OCI-LY7 (cell line): Measurements from ENCODE around the gene ZCCHC8. TPM values are rescaled to one million over a fixed set of nuclear protein-coding genes. Genes with fewer than 3 reads are reported as not detected.

Experiments
- BruUV-seq: library from RNA; stranded (reverse); fragments of 400-500 nt; replicated peaks from 2 replicates; lab custom pipeline; 2021; lab: Mats Ljungman, UMichigan
- CTCF ChIA-PET: fragments of 300-600 bp; sonication (Branson Sonifier 250); formaldehyde crosslinking; loops from one replicate; lab custom pipeline; 2022; ENCODE audit warnings: antibody characterized with exemption; ENCODE audit not compliant: unreplicated experiment; lab: Charles Lee
- POLR2A ChIA-PET: fragments of 300-600 bp; sonication (Branson Sonifier 250); formaldehyde crosslinking; loops from one replicate; lab custom pipeline; 2022; ENCODE audit warnings: antibody characterized with exemption; lab: Charles Lee
- DNase-seq: peaks from one replicate; pipeline ENCODE4 v3.0.0-alpha.2; 2015; ENCODE audit warnings: low spot score
- H2AFZ ChIP-seq: fragments of 200-600 bp; sonication (generic), shearing (Covaris generic); 2 replicates; pipeline ENCODE4 v1.6.1; 2014; ENCODE audit warnings: mild to moderate bottlenecking, antibody characterized with exemption, low read length, moderate library complexity
- H3K27ac ChIP-seq: fragments of 200-600 bp; sonication (generic); 2 replicates; pipeline ENCODE4 v1.5.1; 2014; ENCODE audit warnings: mixed run types, low read depth, mild to moderate bottlenecking, moderate library complexity, low read length, inconsistent platforms; ENCODE audit not compliant: poor library complexity, severe bottlenecking
- H3K36me3 ChIP-seq: fragments of 200-600 bp; sonication (generic); 2 replicates; pipeline ENCODE4 v1.6.1; 2014; ENCODE audit warnings: mild to moderate bottlenecking, antibody characterized with exemption, low read length, moderate library complexity, mixed read lengths; ENCODE audit not compliant: insufficient read depth
- H3K4me1 ChIP-seq: fragments of 200-600 bp; sonication (generic); 2 replicates; pipeline ENCODE4 v1.5.1; 2014; ENCODE audit warnings: mild to moderate bottlenecking, low read length; ENCODE audit not compliant: insufficient read depth, poor library complexity, severe bottlenecking
- H3K4me2 ChIP-seq: fragments of 200-600 bp; sonication (generic); 2 replicates; pipeline ENCODE4 v1.6.1; 2014; ENCODE audit warnings: mild to moderate bottlenecking, low read length
- H3K4me3 ChIP-seq: fragments of 200-600 bp; sonication (generic); 2 replicates; pipeline ENCODE4 v1.5.1; 2014; ENCODE audit warnings: mild to moderate bottlenecking, low read depth, low read length; ENCODE audit not compliant: poor library complexity, severe bottlenecking
- H3K79me2 ChIP-seq: fragments of 200-600 bp; sonication (generic); 2 replicates; pipeline ENCODE4 v1.6.1; 2016; ENCODE audit warnings: low read depth, mild to moderate bottlenecking, low read length, moderate library complexity, mixed read lengths; ENCODE audit not compliant: insufficient read depth
- H3K9me2 ChIP-seq: fragments of 200-600 bp; sonication (generic); 2 replicates; pipeline ENCODE4 v1.6.1; 2016; ENCODE audit warnings: mild to moderate bottlenecking, low read length, mixed read lengths; ENCODE audit not compliant: insufficient read depth
- H3K9me3 ChIP-seq: fragments of 200-600 bp; sonication (generic); 2 replicates; pipeline ENCODE4 v1.6.1; 2014; ENCODE audit warnings: mild to moderate bottlenecking, mixed run types, low read length, mixed read lengths
- H4K20me1 ChIP-seq: fragments of 200-600 bp; sonication (generic); 2 replicates; pipeline ENCODE4 v1.6.1; 2014; ENCODE audit warnings: mild to moderate bottlenecking, antibody characterized with exemption, low read length, moderate library complexity, mixed read lengths; ENCODE audit not compliant: insufficient read depth
- EZH2phosphoT487 ChIP-seq: fragments of 200-600 bp; sonication (generic); IDR thresholded peaks from 2 replicates; pipeline ENCODE4 v1.6.1; 2018; ENCODE audit warnings: low read depth, borderline replicate concordance, mild to moderate bottlenecking, mixed run types, antibody characterized with exemption, low read length, moderate library complexity, mixed read lengths
- intact Hi-C: fragments of 100-400 bp; cut with micrococcal nuclease; formaldehyde crosslinking; loops from one replicate; pipeline ENCODE4 v1.10.0; 2022; ENCODE audit not compliant: unreplicated experiment
- total RNA-seq, 2 experiments: library from RNA; depleted of rRNA in 1 of 2; stranded (reverse); fragments of >200 nt in 1 of 2; shearing (Covaris generic) in 1 of 2; gene quantifications; 2 replicates each; pipeline ENCODE4 v1.2.3, GENCODE V29; 2014 to 2022
- TF ChIP-seq, protein P1 (sequence below): fragments of 200-600 bp; sonication (generic); conservative IDR thresholded peaks from 2 replicates; pipeline ENCODE4 v1.5.1; 2014; ENCODE audit warnings: mild to moderate bottlenecking, antibody characterized with exemption, low read length, moderate library complexity, mixed read lengths

Gene ZCCHC8
- total RNA-seq, 2 experiments from 2014 or later: 46.9 to 68.6 TPM

DNA sequence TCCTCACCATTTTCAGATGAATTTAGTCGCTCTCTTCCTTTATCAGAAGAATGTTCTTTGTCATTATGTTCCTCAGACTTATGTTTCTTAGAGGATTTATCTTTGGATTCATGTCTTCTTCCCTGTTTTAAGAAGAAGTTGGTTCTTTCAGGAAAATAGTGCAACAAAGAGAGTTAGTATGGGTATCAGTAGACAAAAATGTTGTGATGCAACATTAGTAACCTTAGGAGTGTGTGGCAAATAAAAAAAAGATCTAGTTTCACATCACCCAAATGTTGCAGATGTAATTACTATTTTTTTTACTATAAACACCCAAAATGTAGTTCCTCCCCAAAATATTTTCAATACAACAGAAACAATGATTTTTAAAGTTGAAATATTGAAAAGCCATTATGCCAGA lies 18.2 kb upstream of the ZCCHC8 start:
- Histone ChIP-seq H3K4me2 (no peak overlapping the region), H3K36me3 (peaks cover 100% of the 10 kb centered on the region), H3K4me3 (no peak overlapping the region), H3K4me1 (peaks cover 27% of the 10 kb centered on the region), H3K9me3 (no peaks in the 10 kb centered on the region), H3K79me2 (peaks cover 91% of the 10 kb centered on the region), H3K27ac (no peak overlapping the region), H2AFZ (no peak overlapping the region), H3K9me2 (no peaks in the 10 kb centered on the region), H4K20me1 (peaks cover 51% of the 10 kb centered on the region)
- CTCF ChIA-PET: no interaction called here
- POLR2A ChIA-PET: interaction anchor here (0.5 to 1.4 kb wide), 3 partner anchors 20 to 119 kb away, joined by 3 to 6 read pairs (median 3); no protein-coding TSS in a partner anchor
- no TSS peak for BruUV-seq
- no peak for DNase-seq
- TF ChIP-seq, protein P1, sequence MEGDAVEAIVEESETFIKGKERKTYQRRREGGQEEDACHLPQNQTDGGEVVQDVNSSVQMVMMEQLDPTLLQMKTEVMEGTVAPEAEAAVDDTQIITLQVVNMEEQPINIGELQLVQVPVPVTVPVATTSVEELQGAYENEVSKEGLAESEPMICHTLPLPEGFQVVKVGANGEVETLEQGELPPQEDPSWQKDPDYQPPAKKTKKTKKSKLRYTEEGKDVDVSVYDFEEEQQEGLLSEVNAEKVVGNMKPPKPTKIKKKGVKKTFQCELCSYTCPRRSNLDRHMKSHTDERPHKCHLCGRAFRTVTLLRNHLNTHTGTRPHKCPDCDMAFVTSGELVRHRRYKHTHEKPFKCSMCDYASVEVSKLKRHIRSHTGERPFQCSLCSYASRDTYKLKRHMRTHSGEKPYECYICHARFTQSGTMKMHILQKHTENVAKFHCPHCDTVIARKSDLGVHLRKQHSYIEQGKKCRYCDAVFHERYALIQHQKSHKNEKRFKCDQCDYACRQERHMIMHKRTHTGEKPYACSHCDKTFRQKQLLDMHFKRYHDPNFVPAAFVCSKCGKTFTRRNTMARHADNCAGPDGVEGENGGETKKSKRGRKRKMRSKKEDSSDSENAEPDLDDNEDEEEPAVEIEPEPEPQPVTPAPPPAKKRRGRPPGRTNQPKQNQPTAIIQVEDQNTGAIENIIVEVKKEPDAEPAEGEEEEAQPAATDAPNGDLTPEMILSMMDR: no peak
- TF ChIP-seq EZH2phosphoT487: no peak
- intact Hi-C loops: no loop called here

DNA sequence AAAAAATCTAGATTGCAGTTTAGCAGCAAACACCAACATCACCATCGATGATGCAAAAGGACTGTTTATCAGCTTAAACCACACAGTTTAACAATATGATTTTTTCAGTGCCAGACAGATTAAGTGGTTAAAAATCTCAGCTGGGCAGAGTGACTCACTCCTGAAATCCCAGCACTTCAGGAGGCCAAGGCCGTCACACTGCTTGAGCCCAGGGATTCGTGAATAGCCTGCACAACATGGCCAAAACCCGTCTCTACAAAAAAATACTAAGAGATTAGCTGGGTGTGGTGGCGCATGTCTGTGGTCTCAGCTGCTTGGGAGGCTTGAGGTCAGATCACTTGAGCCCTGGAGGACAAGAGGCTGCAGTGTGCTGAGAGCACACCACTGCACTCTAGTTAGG lies 17.1 kb upstream of the ZCCHC8 start:
- intact Hi-C loops: no loop called here
- Histone ChIP-seq H3K4me1 (peaks cover 17% of the 10 kb centered on the region), H2AFZ (no peak overlapping the region), H3K9me2 (no peaks in the 10 kb centered on the region), H3K9me3 (no peaks in the 10 kb centered on the region), H3K79me2 (peaks cover 91% of the 10 kb centered on the region), H3K4me3 (no peak overlapping the region), H4K20me1 (peaks cover 41% of the 10 kb centered on the region), H3K36me3 (peaks cover 99% of the 10 kb centered on the region), H3K4me2 (no peak overlapping the region), H3K27ac (no peak overlapping the region)
- no peak for TF ChIP-seq EZH2phosphoT487
- TF ChIP-seq, protein P1: no peak
- CTCF ChIA-PET: no interaction called here
- POLR2A ChIA-PET: interaction anchor here (0.6 to 1.0 kb wide), 3 partner anchors 9 to 20 kb away, joined by 3 read pairs; partner anchors contain the start of genes KNTC1, RSRC2 and ZCCHC8
- no peak for DNase-seq
- no TSS peak for BruUV-seq

DNA sequence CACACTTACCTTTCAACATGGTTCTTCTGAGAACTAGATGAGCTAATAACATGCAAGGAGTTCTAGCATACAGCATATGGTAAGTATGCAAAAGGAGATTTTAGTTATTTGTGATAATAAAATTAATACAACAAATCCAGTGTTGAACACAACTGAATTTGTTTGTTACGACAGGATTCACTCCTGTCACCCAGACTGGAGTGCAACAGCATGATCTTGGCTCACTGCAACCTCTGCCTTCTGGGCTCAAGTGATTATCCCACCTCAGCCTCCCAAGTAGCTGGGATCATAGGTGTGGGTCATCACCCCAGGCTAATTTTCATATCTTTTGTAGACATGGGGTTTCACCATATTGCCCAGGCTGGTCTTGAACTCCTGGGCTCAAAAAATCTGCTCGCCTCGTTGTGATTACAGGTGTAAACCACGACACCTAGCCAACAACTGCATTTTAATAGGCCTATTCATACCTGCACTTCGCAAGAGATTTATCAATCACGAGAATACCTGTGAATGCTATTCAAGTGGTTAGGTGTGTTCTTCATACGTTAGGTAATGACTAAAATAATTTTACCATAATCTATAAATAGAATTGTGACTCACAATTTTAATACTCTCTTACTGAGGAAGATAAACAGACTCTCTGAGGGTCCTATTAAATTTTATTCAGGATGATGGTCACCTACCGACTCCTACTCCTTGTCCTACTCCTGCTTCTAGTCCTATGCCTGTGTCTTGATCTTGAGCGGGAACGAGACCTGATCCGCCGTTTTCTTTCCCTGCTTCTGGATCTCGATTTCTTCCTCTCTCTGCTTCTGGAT lies 16.0 kb upstream of the ZCCHC8 start:
- H3K79me2 ChIP-seq: peaks cover 91% of the 10 kb centered on the region
- H3K4me3 ChIP-seq: no peak overlapping the region
- no peak overlapping the region for H3K4me2 ChIP-seq
- peaks cover 99% of the 10 kb centered on the region for H3K36me3 ChIP-seq
- H3K9me2 ChIP-seq: no peaks in the 10 kb centered on the region
- no peak for TF ChIP-seq EZH2phosphoT487
- TF ChIP-seq, protein P1: no peak
- ChIA-PET CTCF (no interaction called here), POLR2A (interaction anchor here (1.0 kb wide), 1 partner anchor 16 kb away, joined by 3 read pairs; the partner anchor contains the start of gene ZCCHC8)
- peaks cover 39% of the 10 kb centered on the region; the same call in 1 of the 2 replicates for H4K20me1 ChIP-seq
- peaks cover 5% of the 10 kb centered on the region for H3K4me1 ChIP-seq
- H2AFZ ChIP-seq: no peak overlapping the region
- DNase-seq: no peak
- H3K9me3 ChIP-seq: no peaks in the 10 kb centered on the region
- no TSS peak for BruUV-seq
- intact Hi-C loops: no loop called here
- no peak overlapping the region for H3K27ac ChIP-seq
